B cell (primary cell): Measurements from ENCODE around the gene ZFYVE27.

Experiments
- EZH2 ChIP-seq: IDR thresholded peaks from 2 replicates; pipeline ENCODE4 v1.6.1; 2012; ENCODE audit warnings: borderline replicate concordance, low read depth, mild to moderate bottlenecking, moderate library complexity, low read length; ENCODE audit not compliant: insufficient read depth, poor library complexity, severe bottlenecking
- TF ChIP-seq, protein P1 (sequence below): fragments of 200-600 bp; IDR thresholded peaks from one replicate; pipeline ENCODE4 v1.8.0; 2022; ENCODE audit warnings: antibody characterized with exemption, mild to moderate bottlenecking

DNA sequence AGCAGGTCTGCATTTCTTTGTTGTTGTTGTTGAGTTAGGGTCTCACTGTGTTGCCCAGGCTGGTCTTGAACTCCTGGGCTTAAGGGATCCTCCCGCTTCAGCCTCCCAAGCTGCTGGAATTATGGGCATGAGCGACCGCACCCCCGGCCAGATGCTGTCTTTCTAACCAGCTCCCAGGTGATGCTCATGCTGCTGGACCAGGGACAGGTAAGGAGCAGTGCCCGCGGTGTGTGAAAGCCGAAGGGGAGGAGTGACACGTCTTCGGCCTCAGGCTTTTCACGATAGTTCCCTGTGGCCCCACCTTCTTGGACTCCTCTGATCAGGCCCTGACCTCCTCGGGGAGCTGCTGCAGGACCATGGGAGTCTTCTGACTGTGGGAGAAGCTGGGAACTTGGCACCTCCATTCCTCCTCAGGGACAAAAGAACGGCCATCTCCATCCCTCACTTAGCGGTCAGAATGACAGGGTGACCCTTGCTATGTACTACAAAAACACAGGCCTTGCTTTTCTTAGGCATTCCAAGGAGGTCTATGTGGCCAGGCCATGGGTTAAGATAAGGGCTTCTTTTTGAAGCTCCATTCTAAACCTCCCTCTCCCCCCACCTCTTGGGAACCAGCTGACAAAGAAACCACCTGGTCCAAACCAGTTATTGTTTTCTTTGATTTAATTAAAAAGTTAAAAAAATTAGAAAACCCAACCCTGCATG is 29.3 kb downstream of the ZFYVE27 start:
- TF ChIP-seq EZH2, result no peak
- TF ChIP-seq, protein P1, sequence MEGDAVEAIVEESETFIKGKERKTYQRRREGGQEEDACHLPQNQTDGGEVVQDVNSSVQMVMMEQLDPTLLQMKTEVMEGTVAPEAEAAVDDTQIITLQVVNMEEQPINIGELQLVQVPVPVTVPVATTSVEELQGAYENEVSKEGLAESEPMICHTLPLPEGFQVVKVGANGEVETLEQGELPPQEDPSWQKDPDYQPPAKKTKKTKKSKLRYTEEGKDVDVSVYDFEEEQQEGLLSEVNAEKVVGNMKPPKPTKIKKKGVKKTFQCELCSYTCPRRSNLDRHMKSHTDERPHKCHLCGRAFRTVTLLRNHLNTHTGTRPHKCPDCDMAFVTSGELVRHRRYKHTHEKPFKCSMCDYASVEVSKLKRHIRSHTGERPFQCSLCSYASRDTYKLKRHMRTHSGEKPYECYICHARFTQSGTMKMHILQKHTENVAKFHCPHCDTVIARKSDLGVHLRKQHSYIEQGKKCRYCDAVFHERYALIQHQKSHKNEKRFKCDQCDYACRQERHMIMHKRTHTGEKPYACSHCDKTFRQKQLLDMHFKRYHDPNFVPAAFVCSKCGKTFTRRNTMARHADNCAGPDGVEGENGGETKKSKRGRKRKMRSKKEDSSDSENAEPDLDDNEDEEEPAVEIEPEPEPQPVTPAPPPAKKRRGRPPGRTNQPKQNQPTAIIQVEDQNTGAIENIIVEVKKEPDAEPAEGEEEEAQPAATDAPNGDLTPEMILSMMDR, result no peak
